Measurements from ENCODE around the gene MC2R. TPM values are rescaled to one million over a fixed set of nuclear protein-coding genes. Genes with fewer than 3 reads are reported as not detected.

The MC2R gene
- total and polyA plus RNA-seq, 2 donors, result 0.05 to 0.18 TPM

DNA sequence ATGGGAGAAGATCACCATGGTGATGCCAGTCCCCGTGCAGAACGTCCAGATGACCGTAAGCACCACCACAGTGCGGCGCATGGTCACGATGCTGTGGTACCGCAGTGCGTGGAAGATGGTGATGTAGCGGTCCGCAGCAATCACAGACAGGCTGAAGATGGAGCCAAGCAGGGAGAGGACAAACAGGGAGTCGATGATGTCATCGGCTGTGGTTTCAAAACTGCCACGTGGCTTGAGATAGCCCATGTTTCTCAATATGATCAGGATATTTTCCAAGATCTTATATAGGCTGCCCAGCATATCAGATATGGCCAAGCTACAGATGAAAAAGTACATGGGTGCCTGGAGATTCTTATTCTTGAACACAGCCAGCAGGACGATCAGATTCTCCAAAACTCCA lies 30.3 kb downstream of the MC2R start:
- H3K27ac ChIP-seq (ENCODE audit: low read depth in 1 of 2, low read length in 1 of 2), result no peak overlapping the region
- H3K4me3 ChIP-seq (ENCODE audit: low read length in 2 of 2), result no peak overlapping the region
- H3K4me1 ChIP-seq (ENCODE audit: control insufficient read depth in 2 of 2, insufficient read depth in 2 of 2, low read length in 2 of 2), result no peaks in the 10 kb centered on the region
- no peaks in the 10 kb centered on the region for H3K9me3 ChIP-seq (ENCODE audit: control insufficient read depth in 2 of 2, insufficient read depth in 1 of 2, low read length in 1 of 2)
- no peak for DNase-seq (ENCODE audit: low read depth in 6 of 9, low spot score in 9 of 9)
- H3K27me3 ChIP-seq (ENCODE audit: control insufficient read depth in 2 of 2, insufficient read depth in 1 of 2, low read length in 1 of 2), result no peaks in the 10 kb centered on the region
- no peaks in the 10 kb centered on the region for H3K36me3 ChIP-seq (ENCODE audit: control insufficient read depth in 2 of 2, insufficient read depth in 2 of 2, low read length in 1 of 2)
- WGBS, result 95% methylated on average over 14 of the region's 14 CpGs

DNA sequence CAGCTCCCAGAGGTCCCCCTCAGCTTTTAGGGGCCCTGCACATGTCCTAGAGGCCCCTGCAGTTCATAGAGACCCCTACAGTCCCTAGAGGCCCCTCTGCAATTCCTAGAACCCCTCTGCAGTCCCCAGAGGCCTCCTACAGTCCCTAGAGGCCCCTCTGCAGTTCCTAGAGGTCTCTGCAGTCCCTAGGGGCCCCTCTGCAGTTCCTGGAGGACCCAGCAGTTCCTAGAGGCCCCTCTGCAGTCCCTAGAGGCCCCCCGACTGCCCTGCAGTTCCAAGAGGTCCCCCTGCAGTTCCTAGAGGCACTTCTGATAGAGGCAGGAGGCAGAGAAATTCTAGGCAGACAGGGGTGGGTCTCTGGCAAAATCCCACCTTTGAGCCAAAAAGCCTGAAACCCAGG lies 35.4 kb downstream of the MC2R start:
- Histone ChIP-seq H3K36me3 (ENCODE audit: control insufficient read depth in 2 of 2, insufficient read depth in 2 of 2, low read length in 1 of 2) (no peaks in the 10 kb centered on the region), H3K27me3 (ENCODE audit: control insufficient read depth in 2 of 2, insufficient read depth in 1 of 2, low read length in 1 of 2) (no peaks in the 10 kb centered on the region), H3K27ac (ENCODE audit: low read depth in 1 of 2, low read length in 1 of 2) (no peak overlapping the region), H3K4me3 (ENCODE audit: low read length in 2 of 2) (no peak overlapping the region), H3K4me1 (ENCODE audit: control insufficient read depth in 2 of 2, insufficient read depth in 2 of 2, low read length in 2 of 2) (no peaks in the 10 kb centered on the region), H3K9me3 (ENCODE audit: control insufficient read depth in 2 of 2, insufficient read depth in 1 of 2, low read length in 1 of 2) (no peaks in the 10 kb centered on the region)
- WGBS, result 78% methylated on average over 1 of the region's 1 CpG
- DNase-seq (ENCODE audit: low read depth in 6 of 9, low spot score in 9 of 9), result no peak

DNA sequence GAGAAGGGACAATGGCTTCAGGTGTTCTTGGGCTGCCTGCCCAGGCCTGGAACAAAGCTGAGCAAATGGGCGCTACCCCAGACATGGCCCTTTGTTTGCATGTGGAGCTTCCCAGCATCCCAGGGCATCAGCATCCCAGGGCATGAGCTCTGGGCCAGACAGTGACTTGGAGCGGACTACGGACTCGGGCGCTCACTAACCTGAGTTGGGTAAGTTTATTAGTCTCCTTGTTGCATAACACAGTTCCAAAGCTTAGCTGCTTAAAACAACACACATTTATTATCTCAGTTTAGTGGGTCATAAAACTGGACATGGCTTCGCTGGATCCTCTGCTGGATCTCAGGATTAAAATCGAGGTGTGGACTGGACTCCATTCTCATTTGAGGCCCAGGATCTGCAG lies 35.8 kb downstream of the MC2R start:
- WGBS, result 96% methylated on average over 7 of the region's 7 CpGs
- no peak overlapping the region for H3K4me3 ChIP-seq (ENCODE audit: low read length in 2 of 2)
- H3K36me3 ChIP-seq (ENCODE audit: control insufficient read depth in 2 of 2, insufficient read depth in 2 of 2, low read length in 1 of 2), result no peaks in the 10 kb centered on the region
- DNase-seq (ENCODE audit: low read depth in 6 of 9, low spot score in 9 of 9), result no peak
- no peak overlapping the region for H3K27ac ChIP-seq (ENCODE audit: low read depth in 1 of 2, low read length in 1 of 2)
- H3K27me3 ChIP-seq (ENCODE audit: control insufficient read depth in 2 of 2, insufficient read depth in 1 of 2, low read length in 1 of 2), result no peaks in the 10 kb centered on the region
- H3K9me3 ChIP-seq (ENCODE audit: control insufficient read depth in 2 of 2, insufficient read depth in 1 of 2, low read length in 1 of 2), result no peaks in the 10 kb centered on the region
- H3K4me1 ChIP-seq (ENCODE audit: control insufficient read depth in 2 of 2, insufficient read depth in 2 of 2, low read length in 2 of 2), result no peaks in the 10 kb centered on the region

DNA sequence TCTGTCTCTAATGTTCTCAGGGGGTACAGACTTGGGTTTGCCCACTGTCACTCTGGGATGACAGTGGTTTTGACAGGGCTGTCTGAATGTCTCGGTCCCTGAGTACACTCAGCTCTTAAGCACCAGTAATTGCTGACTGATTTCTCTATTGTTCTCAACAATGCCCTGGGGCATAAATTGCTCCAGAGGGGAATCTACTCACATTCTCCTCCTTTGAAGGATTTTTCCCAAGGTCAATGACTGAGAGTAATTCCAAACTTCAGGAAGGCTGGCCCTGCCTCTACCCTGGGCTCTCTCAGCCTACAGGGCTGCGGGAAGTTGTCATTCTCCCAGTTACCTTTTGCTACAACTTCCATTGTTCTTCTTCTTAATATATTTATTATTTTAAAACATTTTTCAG lies 36.5 kb downstream of the MC2R start:
- Histone ChIP-seq H3K27me3 (ENCODE audit: control insufficient read depth in 2 of 2, insufficient read depth in 1 of 2, low read length in 1 of 2) (no peaks in the 10 kb centered on the region), H3K4me1 (ENCODE audit: control insufficient read depth in 2 of 2, insufficient read depth in 2 of 2, low read length in 2 of 2) (no peaks in the 10 kb centered on the region), H3K36me3 (ENCODE audit: control insufficient read depth in 2 of 2, insufficient read depth in 2 of 2, low read length in 1 of 2) (no peaks in the 10 kb centered on the region), H3K27ac (ENCODE audit: low read depth in 1 of 2, low read length in 1 of 2) (no peak overlapping the region), H3K9me3 (ENCODE audit: control insufficient read depth in 2 of 2, insufficient read depth in 1 of 2, low read length in 1 of 2) (no peaks in the 10 kb centered on the region), H3K4me3 (ENCODE audit: low read length in 2 of 2) (no peak overlapping the region)
- DNase-seq (ENCODE audit: low read depth in 6 of 9, low spot score in 9 of 9), result no peak
- WGBS, result 90% methylated on average over 2 of the region's 2 CpGs

DNA sequence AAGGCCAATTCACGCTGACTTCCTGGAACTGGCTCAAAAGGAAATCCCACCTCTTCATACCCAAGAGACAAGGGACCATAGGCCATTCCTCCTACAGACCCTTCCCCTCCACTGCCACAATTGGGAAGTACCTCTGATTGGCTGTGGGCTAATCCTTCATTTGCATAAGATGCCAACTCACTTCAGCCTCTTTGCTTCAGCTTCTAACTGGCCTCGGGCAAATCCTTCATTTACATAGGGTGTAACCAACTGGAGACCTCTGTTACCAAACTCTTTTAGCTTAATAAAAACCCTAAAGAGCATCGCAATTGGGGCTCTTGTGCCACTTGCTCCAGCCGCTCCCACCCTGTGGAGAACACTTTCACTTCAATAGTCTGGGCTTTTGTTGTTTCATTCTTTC lies 38.2 kb downstream of the MC2R start:
- Histone ChIP-seq H3K27ac (ENCODE audit: low read depth in 1 of 2, low read length in 1 of 2) (no peak overlapping the region), H3K9me3 (ENCODE audit: control insufficient read depth in 2 of 2, insufficient read depth in 1 of 2, low read length in 1 of 2) (no peaks in the 10 kb centered on the region), H3K27me3 (ENCODE audit: control insufficient read depth in 2 of 2, insufficient read depth in 1 of 2, low read length in 1 of 2) (peaks cover 0 to 6% of the 10 kb centered on the region in 2 donors), H3K4me3 (ENCODE audit: low read length in 2 of 2) (no peak overlapping the region), H3K4me1 (ENCODE audit: control insufficient read depth in 2 of 2, insufficient read depth in 2 of 2, low read length in 2 of 2) (no peaks in the 10 kb centered on the region), H3K36me3 (ENCODE audit: control insufficient read depth in 2 of 2, insufficient read depth in 2 of 2, low read length in 1 of 2) (no peaks in the 10 kb centered on the region)
- WGBS, result 91% methylated on average over 4 of the region's 4 CpGs
- DNase-seq (ENCODE audit: low read depth in 6 of 9, low spot score in 9 of 9), result no peak

DNA sequence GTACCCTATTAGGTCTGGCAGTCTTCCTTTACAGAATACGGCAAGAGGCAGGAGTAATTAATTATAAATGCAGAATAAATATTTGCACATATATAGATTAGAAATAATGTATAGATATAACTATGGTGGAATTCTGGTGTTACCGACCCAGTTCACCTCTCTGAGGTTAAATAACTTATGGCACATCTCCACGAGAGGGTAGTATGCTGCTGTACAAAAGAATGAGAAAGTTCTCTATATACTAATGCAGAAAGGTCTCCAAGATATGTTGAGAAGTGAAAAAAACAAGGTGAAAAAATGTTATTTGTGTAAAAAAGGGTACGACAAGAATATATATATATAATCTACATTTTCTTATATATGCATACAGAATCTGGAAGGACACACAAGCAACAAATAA lies 40.8 kb downstream of the MC2R start:
- DNase-seq (ENCODE audit: low read depth in 6 of 9, low spot score in 9 of 9), result no peak
- H3K36me3 ChIP-seq (ENCODE audit: control insufficient read depth in 2 of 2, insufficient read depth in 2 of 2, low read length in 1 of 2), result no peaks in the 10 kb centered on the region
- no peaks in the 10 kb centered on the region for H3K4me1 ChIP-seq (ENCODE audit: control insufficient read depth in 2 of 2, insufficient read depth in 2 of 2, low read length in 2 of 2)
- no peak overlapping the region for H3K27ac ChIP-seq (ENCODE audit: low read depth in 1 of 2, low read length in 1 of 2)
- H3K9me3 ChIP-seq (ENCODE audit: control insufficient read depth in 2 of 2, insufficient read depth in 1 of 2, low read length in 1 of 2), result no peaks in the 10 kb centered on the region
- no peak overlapping the region for H3K4me3 ChIP-seq (ENCODE audit: low read length in 2 of 2)
- WGBS, result 94% methylated on average over 4 of the region's 4 CpGs
- peaks cover 6 to 29% of the 10 kb centered on the region in 2 donors for H3K27me3 ChIP-seq (ENCODE audit: control insufficient read depth in 2 of 2, insufficient read depth in 1 of 2, low read length in 1 of 2)

DNA sequence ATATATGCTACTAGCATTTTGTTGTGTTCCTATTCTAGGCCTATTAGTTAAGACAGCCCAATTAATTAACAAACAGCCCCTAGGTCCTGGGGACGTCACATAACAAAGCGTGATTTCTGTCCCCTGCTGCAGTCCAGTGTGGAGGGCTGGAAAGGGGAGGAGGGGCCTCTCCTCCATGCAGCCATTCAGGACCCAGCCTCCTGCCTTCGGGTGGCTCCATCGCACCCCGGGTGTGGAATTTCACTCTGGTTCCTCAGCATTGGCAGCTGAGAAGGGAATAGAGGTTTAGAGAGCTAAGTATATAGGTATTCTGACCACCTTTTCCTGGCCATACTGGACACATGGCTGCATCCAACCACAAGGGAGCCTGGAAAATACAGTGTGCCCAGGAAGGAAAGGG lies 42.4 kb downstream of the MC2R start:
- H3K9me3 ChIP-seq (ENCODE audit: control insufficient read depth in 2 of 2, insufficient read depth in 1 of 2, low read length in 1 of 2), result peaks cover 0 to 2% of the 10 kb centered on the region in 2 donors
- no peak for DNase-seq (ENCODE audit: low read depth in 6 of 9, low spot score in 9 of 9)
- no peaks in the 10 kb centered on the region for H3K36me3 ChIP-seq (ENCODE audit: control insufficient read depth in 2 of 2, insufficient read depth in 2 of 2, low read length in 1 of 2)
- H3K27me3 ChIP-seq (ENCODE audit: control insufficient read depth in 2 of 2, insufficient read depth in 1 of 2, low read length in 1 of 2), result peaks cover 20 to 46% of the 10 kb centered on the region in 2 donors
- WGBS, result 75% methylated on average over 5 of the region's 5 CpGs
- no peak overlapping the region for H3K27ac ChIP-seq (ENCODE audit: low read depth in 1 of 2, low read length in 1 of 2)
- no peak overlapping the region for H3K4me3 ChIP-seq (ENCODE audit: low read length in 2 of 2)
- H3K4me1 ChIP-seq (ENCODE audit: control insufficient read depth in 2 of 2, insufficient read depth in 2 of 2, low read length in 2 of 2), result no peaks in the 10 kb centered on the region

DNA sequence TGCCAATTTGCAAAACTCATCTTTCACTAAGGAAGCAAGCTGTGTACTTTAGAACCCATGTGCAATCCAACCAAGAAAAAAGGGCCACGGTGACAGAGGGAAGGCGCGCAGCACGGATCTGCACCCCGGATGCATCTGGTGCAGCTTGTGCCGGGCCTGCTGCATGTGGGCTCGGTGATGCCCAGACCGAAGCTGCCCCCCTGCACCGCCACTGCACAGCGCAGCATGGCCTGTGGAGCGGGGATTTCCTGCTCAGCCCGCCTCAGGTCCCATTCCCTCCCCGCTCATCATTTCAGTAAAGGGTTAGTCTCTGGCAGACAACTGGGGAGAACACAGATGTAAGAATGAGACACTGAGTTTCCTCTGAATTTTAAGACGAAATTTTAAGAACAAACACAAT lies 43.0 kb downstream of the MC2R start:
- H3K27me3 ChIP-seq (ENCODE audit: control insufficient read depth in 2 of 2, insufficient read depth in 1 of 2, low read length in 1 of 2), result peaks cover 20 to 50% of the 10 kb centered on the region in 2 donors
- 93% methylated on average over 14 of the region's 14 CpGs for WGBS
- DNase-seq (ENCODE audit: low read depth in 6 of 9, low spot score in 9 of 9), result no peak
- H3K4me1 ChIP-seq (ENCODE audit: control insufficient read depth in 2 of 2, insufficient read depth in 2 of 2, low read length in 2 of 2), result no peaks in the 10 kb centered on the region
- peaks cover 0 to 2% of the 10 kb centered on the region in 2 donors for H3K9me3 ChIP-seq (ENCODE audit: control insufficient read depth in 2 of 2, insufficient read depth in 1 of 2, low read length in 1 of 2)
- H3K4me3 ChIP-seq (ENCODE audit: low read length in 2 of 2), result no peak overlapping the region
- H3K36me3 ChIP-seq (ENCODE audit: control insufficient read depth in 2 of 2, insufficient read depth in 2 of 2, low read length in 1 of 2), result no peaks in the 10 kb centered on the region
- H3K27ac ChIP-seq (ENCODE audit: low read depth in 1 of 2, low read length in 1 of 2), result no peak overlapping the region

DNA sequence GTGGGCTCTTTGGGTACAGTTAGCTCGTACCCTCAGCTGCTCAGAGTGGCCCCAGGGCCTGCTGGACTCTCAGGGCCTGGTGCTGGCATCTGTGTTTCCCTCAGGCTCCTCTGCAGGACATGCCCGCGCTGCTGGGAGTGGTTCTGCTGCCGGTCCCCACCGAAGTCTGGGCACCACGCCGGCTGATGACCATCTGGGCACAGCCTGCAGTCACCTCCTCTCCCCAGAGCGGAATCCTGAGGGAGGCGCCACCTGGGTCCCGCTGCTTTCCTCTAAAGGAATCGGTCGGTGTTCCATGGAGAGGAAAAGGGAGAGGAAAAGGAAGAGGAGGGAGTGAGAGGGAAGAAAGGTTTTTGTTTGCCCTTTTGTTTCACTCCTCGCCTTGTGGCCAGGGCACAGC lies 43.6 kb downstream of the MC2R start:
- DNase-seq (ENCODE audit: low read depth in 6 of 9, low spot score in 9 of 9), result no peak
- Histone ChIP-seq H3K36me3 (ENCODE audit: control insufficient read depth in 2 of 2, insufficient read depth in 2 of 2, low read length in 1 of 2) (no peaks in the 10 kb centered on the region), H3K4me3 (ENCODE audit: low read length in 2 of 2) (no peak overlapping the region), H3K4me1 (ENCODE audit: control insufficient read depth in 2 of 2, insufficient read depth in 2 of 2, low read length in 2 of 2) (no peaks in the 10 kb centered on the region), H3K9me3 (ENCODE audit: control insufficient read depth in 2 of 2, insufficient read depth in 1 of 2, low read length in 1 of 2) (peaks cover 0 to 2% of the 10 kb centered on the region in 2 donors), H3K27me3 (ENCODE audit: control insufficient read depth in 2 of 2, insufficient read depth in 1 of 2, low read length in 1 of 2) (peaks cover 20 to 57% of the 10 kb centered on the region in 2 donors), H3K27ac (ENCODE audit: low read depth in 1 of 2, low read length in 1 of 2) (no peak overlapping the region)
- WGBS, result 63% methylated on average over 13 of the region's 13 CpGs
